Cardiac fibroblast (primary cell): ENCODE results near the gene VSTM2B.
"Not testable (repeated sequence)": the region's sequence is repeated elsewhere in the genome, so short reads cannot be mapped to it uniquely, and the experiment has no call there.

Source experiments
- DNase-seq, 2 donors: peaks; one replicate each; pipeline versions ENCODE4 v3.0.0 to v3.0.0-alpha.2; 2010; ENCODE audit warnings: low read depth in 2 of 2
- H3K4me3 ChIP-seq, 2 donors: replicated peaks in 1 of 2; 1 replicate in 1 of 2; 2 replicates in 1 of 2; pipeline ENCODE4 v1.5.1; 2011; ENCODE audit warnings: low read depth in 2 of 2, low read length in 2 of 2, mild to moderate bottlenecking in 2 of 2, moderate library complexity in 1 of 2
- CTCF ChIP-seq: IDR thresholded peaks from one replicate; pipeline ENCODE4 v1.5.1; 2011; ENCODE audit warnings: low read depth, mild to moderate bottlenecking, low read length, inconsistent platforms

Gene VSTM2B

GRCh38 chr19:29543381-29543780, 17.6 kb downstream of the VSTM2B start:
- no peak for TF ChIP-seq CTCF
- no peak for DNase-seq
- H3K4me3 ChIP-seq = no peak overlapping the region

- TF ChIP-seq CTCF = no peak
- no peak for DNase-seq
These were observed 19.0 kb downstream of the VSTM2B start for GRCh38 chr19:29544656-29545360.

GRCh38 chr19:29545447-29545846, 19.7 kb downstream of the VSTM2B start:
- not testable (repeated sequence) for DNase-seq, H3K4me3 ChIP-seq

More at GRCh38 chr19:29544656-29545360, 19.0 kb downstream of the VSTM2B start:
- no peak overlapping the region for H3K4me3 ChIP-seq

GRCh38 chr19:29545866-29546582, 20.2 kb downstream of the VSTM2B start:
- no peak overlapping the region for H3K4me3 ChIP-seq
- no peak for DNase-seq
- TF ChIP-seq CTCF = no peak

GRCh38 chr19:29546583-29547190, 20.9 kb downstream of the VSTM2B start:
- TF ChIP-seq CTCF = no peak
- H3K4me3 ChIP-seq = no peak overlapping the region
- DNase-seq = no peak

GRCh38 chr19:29547361-29547960, 21.7 kb downstream of the VSTM2B start:
- no peak overlapping the region for H3K4me3 ChIP-seq
- DNase-seq = no peak
- no peak for TF ChIP-seq CTCF

- H3K4me3 ChIP-seq = no peak overlapping the region
- no peak for DNase-seq
- TF ChIP-seq CTCF = no peak
These were observed 22.2 kb downstream of the VSTM2B start for GRCh38 chr19:29547981-29548380.
